ENCODE data around the gene XRN1.

DNA sequence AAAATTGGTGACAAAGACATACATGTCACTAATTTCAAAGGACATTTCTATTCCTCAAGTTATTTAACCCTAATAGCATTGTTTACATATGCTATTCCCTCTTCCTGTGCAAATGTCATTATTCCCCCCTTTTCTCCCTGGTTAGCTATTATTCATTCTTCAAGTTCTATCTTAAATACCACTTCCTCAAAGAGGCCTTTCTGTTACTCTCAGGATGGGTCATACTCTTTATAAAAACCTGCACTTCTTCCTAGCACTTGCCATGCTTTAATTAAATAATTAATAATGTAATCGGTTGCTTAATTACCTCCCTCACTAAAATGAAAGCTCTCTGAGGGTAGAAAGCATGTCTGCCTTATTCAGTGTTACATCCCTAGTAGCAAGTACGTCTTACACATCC lies 88.5 kb downstream of the XRN1 start:
- no peak for TF ChIP-seq GATA2 (IDR thresholded peaks at IDR 0.05; ENCODE audit: low read depth, low read length)
- no peak for TF ChIP-seq GATA3 (IDR thresholded peaks at IDR 0.05; ENCODE audit: low read depth, low read length)

All from SH-SY5Y (cell line).